ENCODE measurements around the gene ARHGEF6.
A peak's percentile ranks its signal among the peaks of the same experiment; 100 is the strongest.

ARHGEF6 gene

GRCh38 chrX:136752796-136753195 is 27.9 kb downstream of the ARHGEF6 start:
- Histone ChIP-seq H3K36me3 (ENCODE audit: control insufficient read depth in 2 of 2, insufficient read depth in 2 of 2, low read length in 2 of 2) (no peaks in the 10 kb centered on the region), H3K27ac (ENCODE audit: low read depth in 2 of 2, low read length in 2 of 2) (no peak overlapping the region), H3K9me3 (ENCODE audit: control insufficient read depth in 2 of 2, low read length in 2 of 2) (no peaks in the 10 kb centered on the region), H3K4me3 (ENCODE audit: low read length in 2 of 2) (no peak overlapping the region), H3K9ac (ENCODE audit: low read depth in 1 of 2, low read length in 2 of 2) (no peak overlapping the region), H3K4me1 (ENCODE audit: control insufficient read depth in 2 of 2, insufficient read depth in 2 of 2, low read length in 2 of 2) (no peaks in the 10 kb centered on the region), H3K27me3 (ENCODE audit: control insufficient read depth in 2 of 2, insufficient read depth in 2 of 2, low read length in 2 of 2) (no peaks in the 10 kb centered on the region)

- Histone ChIP-seq H3K9ac (ENCODE audit: low read depth in 1 of 2, low read length in 2 of 2) (no peak overlapping the region), H3K4me3 (ENCODE audit: low read length in 2 of 2) (no peak overlapping the region), H3K9me3 (ENCODE audit: control insufficient read depth in 2 of 2, low read length in 2 of 2) (no peaks in the 10 kb centered on the region), H3K36me3 (ENCODE audit: control insufficient read depth in 2 of 2, insufficient read depth in 2 of 2, low read length in 2 of 2) (no peaks in the 10 kb centered on the region), H3K27ac (ENCODE audit: low read depth in 2 of 2, low read length in 2 of 2) (no peak overlapping the region), H3K27me3 (ENCODE audit: control insufficient read depth in 2 of 2, insufficient read depth in 2 of 2, low read length in 2 of 2) (no peaks in the 10 kb centered on the region), H3K4me1 (ENCODE audit: control insufficient read depth in 2 of 2, insufficient read depth in 2 of 2, low read length in 2 of 2) (no peaks in the 10 kb centered on the region)
These were observed 28.4 kb downstream of the ARHGEF6 start for GRCh38 chrX:136752346-136752745.

DNA sequence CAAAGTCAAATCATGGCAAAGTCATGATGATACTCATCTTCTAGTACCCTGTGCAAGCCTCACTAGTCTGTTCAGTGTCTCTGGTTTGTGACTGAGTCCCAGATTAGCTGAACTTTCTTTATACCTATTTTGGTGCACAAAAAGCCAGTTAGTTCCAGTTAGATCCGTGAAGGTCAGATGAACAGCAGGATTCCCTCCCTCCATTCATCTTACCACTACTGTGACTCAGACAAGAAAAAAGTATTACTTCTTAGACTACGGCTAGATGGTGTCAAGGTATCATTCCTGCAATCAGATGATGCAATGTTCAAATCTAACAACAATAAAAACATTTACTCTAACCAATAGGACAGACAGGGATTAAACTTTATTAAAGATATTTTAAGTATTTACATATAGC is 30.4 kb downstream of the ARHGEF6 start:
- Histone ChIP-seq H3K4me1 (ENCODE audit: control insufficient read depth in 2 of 2, insufficient read depth in 2 of 2, low read length in 2 of 2) (no peaks in the 10 kb centered on the region), H3K4me3 (ENCODE audit: low read length in 2 of 2) (no peak overlapping the region), H3K27ac (ENCODE audit: low read depth in 2 of 2, low read length in 2 of 2) (no peak overlapping the region), H3K9me3 (ENCODE audit: control insufficient read depth in 2 of 2, low read length in 2 of 2) (no peaks in the 10 kb centered on the region), H3K36me3 (ENCODE audit: control insufficient read depth in 2 of 2, insufficient read depth in 2 of 2, low read length in 2 of 2) (no peaks in the 10 kb centered on the region), H3K9ac (ENCODE audit: low read depth in 1 of 2, low read length in 2 of 2) (no peak overlapping the region), H3K27me3 (ENCODE audit: control insufficient read depth in 2 of 2, insufficient read depth in 2 of 2, low read length in 2 of 2) (no peaks in the 10 kb centered on the region)

GRCh38 chrX:136747003-136747986 is 33.4 kb downstream of the ARHGEF6 start:
- no peaks in the 10 kb centered on the region for H3K4me1 ChIP-seq (ENCODE audit: control insufficient read depth in 2 of 2, insufficient read depth in 2 of 2, low read length in 2 of 2)
- no peak overlapping the region for H3K9ac ChIP-seq (ENCODE audit: low read depth in 1 of 2, low read length in 2 of 2)
- H3K27me3 ChIP-seq (ENCODE audit: control insufficient read depth in 2 of 2, insufficient read depth in 2 of 2, low read length in 2 of 2) = no peaks in the 10 kb centered on the region
- H3K9me3 ChIP-seq (ENCODE audit: control insufficient read depth in 2 of 2, low read length in 2 of 2) = no peaks in the 10 kb centered on the region
- H3K27ac ChIP-seq (ENCODE audit: low read depth in 2 of 2, low read length in 2 of 2) = peak overlapping the region in 1 of 2 donors; percentile 6
- H3K4me3 ChIP-seq (ENCODE audit: low read length in 2 of 2) = no peak overlapping the region
- H3K36me3 ChIP-seq (ENCODE audit: control insufficient read depth in 2 of 2, insufficient read depth in 2 of 2, low read length in 2 of 2) = no peaks in the 10 kb centered on the region

GRCh38 chrX:136745215-136746173 is 35.2 kb downstream of the ARHGEF6 start:
- H3K27ac ChIP-seq (ENCODE audit: low read depth in 2 of 2, low read length in 2 of 2) = no peak overlapping the region
- no peaks in the 10 kb centered on the region for H3K4me1 ChIP-seq (ENCODE audit: control insufficient read depth in 2 of 2, insufficient read depth in 2 of 2, low read length in 2 of 2)
- H3K27me3 ChIP-seq (ENCODE audit: control insufficient read depth in 2 of 2, insufficient read depth in 2 of 2, low read length in 2 of 2) = no peaks in the 10 kb centered on the region
- H3K4me3 ChIP-seq (ENCODE audit: low read length in 2 of 2) = no peak overlapping the region
- H3K36me3 ChIP-seq (ENCODE audit: control insufficient read depth in 2 of 2, insufficient read depth in 2 of 2, low read length in 2 of 2) = no peaks in the 10 kb centered on the region
- H3K9me3 ChIP-seq (ENCODE audit: control insufficient read depth in 2 of 2, low read length in 2 of 2) = no peaks in the 10 kb centered on the region
- no peak overlapping the region for H3K9ac ChIP-seq (ENCODE audit: low read depth in 1 of 2, low read length in 2 of 2)

- H3K9ac ChIP-seq (ENCODE audit: low read depth in 1 of 2, low read length in 2 of 2) = no peak overlapping the region
- no peak overlapping the region for H3K27ac ChIP-seq (ENCODE audit: low read depth in 2 of 2, low read length in 2 of 2)
- H3K4me1 ChIP-seq (ENCODE audit: control insufficient read depth in 2 of 2, insufficient read depth in 2 of 2, low read length in 2 of 2) = no peaks in the 10 kb centered on the region
- H3K36me3 ChIP-seq (ENCODE audit: control insufficient read depth in 2 of 2, insufficient read depth in 2 of 2, low read length in 2 of 2) = no peaks in the 10 kb centered on the region
- no peaks in the 10 kb centered on the region for H3K27me3 ChIP-seq (ENCODE audit: control insufficient read depth in 2 of 2, insufficient read depth in 2 of 2, low read length in 2 of 2)
- H3K4me3 ChIP-seq (ENCODE audit: low read length in 2 of 2) = no peak overlapping the region
- no peaks in the 10 kb centered on the region for H3K9me3 ChIP-seq (ENCODE audit: control insufficient read depth in 2 of 2, low read length in 2 of 2)
These were observed 37.9 kb downstream of the ARHGEF6 start for GRCh38 chrX:136742721-136743379.

GRCh38 chrX:136738049-136738729 is 42.5 kb downstream of the ARHGEF6 start:
- Histone ChIP-seq H3K9ac (ENCODE audit: low read depth in 1 of 2, low read length in 2 of 2) (no peak overlapping the region), H3K4me3 (ENCODE audit: low read length in 2 of 2) (no peak overlapping the region), H3K4me1 (ENCODE audit: control insufficient read depth in 2 of 2, insufficient read depth in 2 of 2, low read length in 2 of 2) (no peaks in the 10 kb centered on the region), H3K36me3 (ENCODE audit: control insufficient read depth in 2 of 2, insufficient read depth in 2 of 2, low read length in 2 of 2) (no peaks in the 10 kb centered on the region), H3K27me3 (ENCODE audit: control insufficient read depth in 2 of 2, insufficient read depth in 2 of 2, low read length in 2 of 2) (no peaks in the 10 kb centered on the region), H3K27ac (ENCODE audit: low read depth in 2 of 2, low read length in 2 of 2) (no peak overlapping the region), H3K9me3 (ENCODE audit: control insufficient read depth in 2 of 2, low read length in 2 of 2) (no peaks in the 10 kb centered on the region)

DNA sequence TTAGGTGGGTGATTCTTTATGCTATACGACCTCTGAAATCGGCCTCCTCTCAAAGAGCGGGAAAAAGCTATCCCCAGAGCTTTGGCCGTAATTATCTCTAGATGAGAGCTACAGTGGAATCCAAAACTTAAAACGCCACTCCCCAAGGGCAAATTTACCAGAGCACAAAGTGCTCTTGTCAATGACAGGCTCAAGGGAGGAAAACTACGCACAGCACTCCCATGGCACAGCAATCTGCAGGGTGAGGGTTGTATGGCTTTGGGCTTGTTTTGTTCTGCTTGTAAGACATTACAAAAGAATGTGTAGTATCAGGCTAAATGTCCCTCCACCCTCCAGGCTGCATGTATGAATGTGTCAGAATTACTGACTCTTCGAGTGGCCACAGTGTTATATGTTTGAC is 44.0 kb downstream of the ARHGEF6 start:
- Histone ChIP-seq H3K9ac (ENCODE audit: low read depth in 1 of 2, low read length in 2 of 2) (no peak overlapping the region), H3K4me1 (ENCODE audit: control insufficient read depth in 2 of 2, insufficient read depth in 2 of 2, low read length in 2 of 2) (no peaks in the 10 kb centered on the region), H3K27ac (ENCODE audit: low read depth in 2 of 2, low read length in 2 of 2) (no peak overlapping the region), H3K36me3 (ENCODE audit: control insufficient read depth in 2 of 2, insufficient read depth in 2 of 2, low read length in 2 of 2) (no peaks in the 10 kb centered on the region), H3K4me3 (ENCODE audit: low read length in 2 of 2) (no peak overlapping the region), H3K9me3 (ENCODE audit: control insufficient read depth in 2 of 2, low read length in 2 of 2) (no peaks in the 10 kb centered on the region), H3K27me3 (ENCODE audit: control insufficient read depth in 2 of 2, insufficient read depth in 2 of 2, low read length in 2 of 2) (peaks cover 0 to 2% of the 10 kb centered on the region in 2 donors)

- no peaks in the 10 kb centered on the region for H3K9me3 ChIP-seq (ENCODE audit: control insufficient read depth in 2 of 2, low read length in 2 of 2)
- H3K27me3 ChIP-seq (ENCODE audit: control insufficient read depth in 2 of 2, insufficient read depth in 2 of 2, low read length in 2 of 2) = peaks cover 0 to 2% of the 10 kb centered on the region in 2 donors
- no peak overlapping the region for H3K27ac ChIP-seq (ENCODE audit: low read depth in 2 of 2, low read length in 2 of 2)
These were observed 45.1 kb downstream of the ARHGEF6 start for GRCh38 chrX:136735601-136736000.

More at GRCh38 chrX:136735601-136736000, 45.1 kb downstream of the ARHGEF6 start:
- Histone ChIP-seq H3K36me3 (ENCODE audit: control insufficient read depth in 2 of 2, insufficient read depth in 2 of 2, low read length in 2 of 2) (no peaks in the 10 kb centered on the region), H3K9ac (ENCODE audit: low read depth in 1 of 2, low read length in 2 of 2) (no peak overlapping the region), H3K4me3 (ENCODE audit: low read length in 2 of 2) (no peak overlapping the region), H3K4me1 (ENCODE audit: control insufficient read depth in 2 of 2, insufficient read depth in 2 of 2, low read length in 2 of 2) (no peaks in the 10 kb centered on the region)
